IMR-90 (cell line): Measurements from ENCODE around the gene TMTC2. TPM values are rescaled to one million over a fixed set of nuclear protein-coding genes. Genes with fewer than 3 reads are reported as not detected.

ENCODE experiments used
- ATAC-seq: fragments of 200-7000 bp; cut with Tn5 transposase; 2 replicates; pipeline ENCODE4 v1.9.1; 2020; ENCODE audit warnings: low read depth, mild to moderate bottlenecking, moderate library complexity
- BruUV-seq: library from RNA; stranded (reverse); fragments of 400-500 nt; replicated peaks from 2 replicates; lab custom pipeline; 2021; lab: Mats Ljungman, UMichigan
- CTCF ChIA-PET: fragments of 300-600 bp; formaldehyde crosslinking; extraction: SDS; loops from one replicate; lab custom pipeline; 2021; ENCODE audit warnings: antibody characterized with exemption; lab: Yijun Ruan, JAX
- POLR2A ChIA-PET: fragments of 300-600 bp; sonication (Branson Sonifier 250); formaldehyde crosslinking; loops from one replicate; lab custom pipeline; 2022; ENCODE audit warnings: antibody characterized with exemption; ENCODE audit not compliant: unreplicated experiment; lab: Charles Lee
- DNase-seq: peaks from one replicate; pipeline ENCODE4 v3.0.0; 2013
- H2AFZ ChIP-seq: replicated peaks from 2 replicates; pipeline ENCODE3; 2013; ENCODE audit warnings: low read length, mild to moderate bottlenecking; ENCODE audit not compliant: poor library complexity
- H2AK5ac ChIP-seq: 2 replicates; pipeline ENCODE4 v1.6.1; 2013; ENCODE audit warnings: low read depth, low read length, inconsistent platforms
- H2AK9ac ChIP-seq: replicated peaks from 2 replicates; pipeline ENCODE3; 2013; ENCODE audit warnings: mild to moderate bottlenecking, low read depth, low read length, moderate library complexity; ENCODE audit not compliant: poor library complexity
- H2BK120ac ChIP-seq: 2 replicates; pipeline ENCODE4 v1.6.1; 2013; ENCODE audit warnings: low read depth, low read length, inconsistent platforms
- H2BK15ac ChIP-seq: 3 replicates; pipeline ENCODE4 v1.6.1; 2013; ENCODE audit warnings: low read depth, low read length, inconsistent platforms
- H2BK20ac ChIP-seq: 2 replicates; pipeline ENCODE4 v1.6.1; 2013; ENCODE audit warnings: low read depth, mild to moderate bottlenecking, inconsistent platforms, low read length, moderate library complexity
- H2BK5ac ChIP-seq: 2 replicates; pipeline ENCODE4 v1.6.1; 2013; ENCODE audit warnings: mild to moderate bottlenecking, low read depth, low read length, inconsistent platforms; ENCODE audit not compliant: poor library complexity, severe bottlenecking
- H3K14ac ChIP-seq: replicated peaks from 2 replicates; pipeline ENCODE4 v1.6.1; 2013; ENCODE audit warnings: low read depth, low read length, inconsistent platforms
- H3K18ac ChIP-seq: 2 replicates; pipeline ENCODE4 v1.6.1; 2013; ENCODE audit warnings: low read depth, low read length, control low read depth
- H3K23ac ChIP-seq: 2 replicates; pipeline ENCODE4 v1.6.1; 2013; ENCODE audit warnings: low read depth, low read length, inconsistent platforms
- H3K27ac ChIP-seq: 2 replicates; pipeline ENCODE4 v1.5.1; 2013; ENCODE audit warnings: mild to moderate bottlenecking, control low read depth, low read length; ENCODE audit not compliant: insufficient read depth
- H3K27me3 ChIP-seq: 2 replicates; pipeline ENCODE4 v1.6.1; 2013; ENCODE audit warnings: low read length; ENCODE audit not compliant: control insufficient read depth, insufficient read depth
- H3K36me3 ChIP-seq: 2 replicates; pipeline ENCODE4 v1.6.1; 2013; ENCODE audit warnings: low read length, mixed read lengths; ENCODE audit not compliant: control insufficient read depth, insufficient read depth
- H3K4ac ChIP-seq: 2 replicates; pipeline ENCODE4 v1.6.1; 2013; ENCODE audit warnings: low read depth, low read length, inconsistent platforms
- H3K4me1 ChIP-seq: 2 replicates; pipeline ENCODE4 v1.6.1; 2013; ENCODE audit warnings: low read length, mixed read lengths; ENCODE audit not compliant: control insufficient read depth, insufficient read depth
- H3K4me2 ChIP-seq: 2 replicates; pipeline ENCODE4 v1.6.1; 2013; ENCODE audit warnings: low read depth, mild to moderate bottlenecking, control low read depth, low read length, moderate library complexity
- H3K4me3 ChIP-seq: 2 replicates; pipeline ENCODE4 v1.5.1; 2013; ENCODE audit warnings: low read depth, mild to moderate bottlenecking, control low read depth, low read length, moderate library complexity; ENCODE audit not compliant: insufficient read depth
- H3K56ac ChIP-seq: 2 replicates; pipeline ENCODE4 v1.6.1; 2013; ENCODE audit warnings: low read length, inconsistent platforms; ENCODE audit not compliant: insufficient read depth; ENCODE audit errors: extremely low read depth
- H3K79me1 ChIP-seq, 2 experiments: 2 replicates each; pipeline ENCODE4 v1.6.1; 2013; ENCODE audit warnings: low read length in 2 of 2, inconsistent platforms in 1 of 2, low read depth in 1 of 2
- H3K9ac ChIP-seq: 2 replicates; pipeline ENCODE4 v1.6.1; 2013; ENCODE audit warnings: low read depth, low read length, control low read depth
- H3K9me1 ChIP-seq: 2 replicates; pipeline ENCODE4 v1.6.1; 2013; ENCODE audit warnings: low read length, inconsistent platforms; ENCODE audit not compliant: insufficient read depth
- H3K9me3 ChIP-seq: 2 replicates; pipeline ENCODE4 v1.6.1; 2013; ENCODE audit warnings: low read length; ENCODE audit not compliant: control insufficient read depth, insufficient read depth
- H4K20me1 ChIP-seq: 2 replicates; pipeline ENCODE4 v1.6.1; 2013; ENCODE audit warnings: low read length, inconsistent platforms; ENCODE audit not compliant: insufficient read depth
- H4K5ac ChIP-seq: 2 replicates; pipeline ENCODE4 v1.6.1; 2013; ENCODE audit warnings: mild to moderate bottlenecking, low read depth, low read length, control low read depth
- H4K8ac ChIP-seq, 2 experiments: 2 replicates each; pipeline ENCODE4 v1.6.1; 2013; ENCODE audit warnings: low read depth in 2 of 2, low read length in 2 of 2, control low read depth in 1 of 2, inconsistent platforms in 1 of 2
- H4K91ac ChIP-seq: 2 replicates; pipeline ENCODE4 v1.6.1; 2013; ENCODE audit warnings: low read depth, low read length, inconsistent platforms; ENCODE audit not compliant: insufficient read depth
- MAFK ChIP-seq: IDR thresholded peaks from 2 replicates; pipeline ENCODE4 v1.6.1; 2012; ENCODE audit warnings: low read depth, low read length, improper control_type of control experiment
- MAZ ChIP-seq: IDR thresholded peaks from 2 replicates; pipeline ENCODE4 v1.6.1; 2012; ENCODE audit warnings: low read depth, mild to moderate bottlenecking, low read length, improper control_type of control experiment, moderate library complexity, borderline replicate concordance
- NFE2L2 ChIP-seq: fragments of 150-350 bp; IDR thresholded peaks from 2 replicates; pipeline ENCODE4 v1.6.1; 2016; ENCODE audit warnings: low read depth, mild to moderate bottlenecking, low read length
- RFX5 ChIP-seq: IDR thresholded peaks from 2 replicates; pipeline ENCODE4 v1.8.0; 2012; ENCODE audit warnings: low read depth, mild to moderate bottlenecking, low read length, moderate library complexity
- WGBS, 2 experiments: methylation state at CpG; one replicate each; pipeline versions ENCODE4 v1.1.5 to v1.1.7; 2013; ENCODE audit warnings: missing lambda C conversion rate in 2 of 2; ENCODE audit not compliant: insufficient read length in 1 of 2; ENCODE audit errors: extremely low coverage in 2 of 2; 5-methylcytosine and 5-hydroxymethylcytosine counted together
- dilution Hi-C: fragments of 300-500 bp; cut with HindIII; formaldehyde crosslinking; loops from one replicate; pipeline ENCODE4 v1.14.3; 2018; ENCODE audit warnings: low sequenced_read_pairs; ENCODE audit not compliant: unreplicated experiment
- in situ Hi-C: fragments of 300-500 bp; cut with MboI; formaldehyde crosslinking; loops from 3 replicates; pipeline ENCODE4 v1.14.3; 2019; ENCODE audit warnings: low sequenced_read_pairs, inconsistent platforms, mixed read lengths
- intact Hi-C: fragments of 100-400 bp; cut with micrococcal nuclease; formaldehyde crosslinking; loops from 2 replicates; pipeline ENCODE4 v1.10.0; 2022
- polyA plus RNA-seq, 3 experiments: library from polyadenylated mRNA; depleted of rRNA; stranded (reverse); fragments of >200 nt; gene quantifications; 2 replicates each; pipeline ENCODE4 v1.2.3, GENCODE V29; 2012; ENCODE audit warnings: low replicate concordance in 1 of 3
- total RNA-seq: library from RNA; depleted of rRNA; stranded (reverse); fragments of >200 nt; gene quantifications from 2 replicates; pipeline ENCODE4 v1.2.3, GENCODE V29; 2012
- TF ChIP-seq, protein P1 (sequence below): fragments of 150-350 bp; IDR thresholded peaks from 2 replicates; pipeline ENCODE4 v1.6.1; 2016; ENCODE audit warnings: low read depth, mild to moderate bottlenecking, low read length, moderate library complexity, borderline replicate concordance
- TF ChIP-seq, protein P2 (sequence below): fragments of 150-350 bp; IDR thresholded peaks from 2 replicates; pipeline ENCODE4 v1.6.1; 2017; ENCODE audit warnings: mild to moderate bottlenecking, antibody characterized with exemption, low read length, low read depth

TMTC2 gene
- total and polyA plus RNA-seq, 2 of the 4 experiments (the other 2 are of a cell fraction): 0.56 to 1.4 TPM

DNA sequence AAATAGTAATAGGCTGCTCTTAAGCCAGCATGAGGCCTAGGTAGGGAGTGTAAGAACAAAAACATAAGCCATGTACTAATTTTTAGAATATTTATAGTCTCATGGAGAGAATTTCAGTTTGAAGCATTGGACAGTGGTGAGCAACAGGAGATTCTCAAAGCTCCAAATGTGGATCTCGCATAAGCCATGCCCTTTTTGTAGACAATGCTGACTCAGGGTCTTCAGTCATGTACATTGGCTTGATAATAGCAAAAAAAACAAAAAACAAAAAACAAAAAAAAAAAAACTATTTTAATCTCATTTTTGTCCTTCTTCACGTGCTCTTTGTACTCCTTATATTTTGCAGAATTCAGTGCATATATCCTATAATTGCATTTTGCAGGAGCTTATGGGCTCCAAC lies 402.9 kb downstream of the TMTC2 start:
- no peak for TF ChIP-seq MAZ
- no peak for TF ChIP-seq NFE2L2
- TF ChIP-seq, protein P1, sequence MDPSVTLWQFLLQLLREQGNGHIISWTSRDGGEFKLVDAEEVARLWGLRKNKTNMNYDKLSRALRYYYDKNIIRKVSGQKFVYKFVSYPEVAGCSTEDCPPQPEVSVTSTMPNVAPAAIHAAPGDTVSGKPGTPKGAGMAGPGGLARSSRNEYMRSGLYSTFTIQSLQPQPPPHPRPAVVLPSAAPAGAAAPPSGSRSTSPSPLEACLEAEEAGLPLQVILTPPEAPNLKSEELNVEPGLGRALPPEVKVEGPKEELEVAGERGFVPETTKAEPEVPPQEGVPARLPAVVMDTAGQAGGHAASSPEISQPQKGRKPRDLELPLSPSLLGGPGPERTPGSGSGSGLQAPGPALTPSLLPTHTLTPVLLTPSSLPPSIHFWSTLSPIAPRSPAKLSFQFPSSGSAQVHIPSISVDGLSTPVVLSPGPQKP: no peak
- TF ChIP-seq, protein P2, sequence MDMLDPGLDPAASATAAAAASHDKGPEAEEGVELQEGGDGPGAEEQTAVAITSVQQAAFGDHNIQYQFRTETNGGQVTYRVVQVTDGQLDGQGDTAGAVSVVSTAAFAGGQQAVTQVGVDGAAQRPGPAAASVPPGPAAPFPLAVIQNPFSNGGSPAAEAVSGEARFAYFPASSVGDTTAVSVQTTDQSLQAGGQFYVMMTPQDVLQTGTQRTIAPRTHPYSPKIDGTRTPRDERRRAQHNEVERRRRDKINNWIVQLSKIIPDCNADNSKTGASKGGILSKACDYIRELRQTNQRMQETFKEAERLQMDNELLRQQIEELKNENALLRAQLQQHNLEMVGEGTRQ: no peak
- TF ChIP-seq MAFK: 0 out of 2 replicates have a peak, but pooled peaks have one; percentile 29
- no peak for TF ChIP-seq RFX5
- POLR2A ChIA-PET: no interaction called here
- Histone ChIP-seq H3K9ac (no peak overlapping the region), H3K4me3 (no peak overlapping the region), H2BK120ac (no peak overlapping the region), H2BK5ac (no peak overlapping the region), H2AK5ac (no peak overlapping the region), H4K5ac (no peak overlapping the region), H3K9me1 (no peaks in the 10 kb centered on the region), H3K27me3 (no peaks in the 10 kb centered on the region), H2AFZ (no peak overlapping the region), H4K20me1 (no peaks in the 10 kb centered on the region), H3K18ac (no peak overlapping the region), H3K4ac (no peak overlapping the region), H2BK15ac (no peak overlapping the region), H3K79me1 (no peaks in the 10 kb centered on the region), H3K36me3 (no peaks in the 10 kb centered on the region), H3K9me3 (no peaks in the 10 kb centered on the region), H3K14ac (no peak overlapping the region), H3K23ac (no peak overlapping the region), H4K91ac (no peak overlapping the region), H3K27ac (no peak overlapping the region), H3K4me1 (no peaks in the 10 kb centered on the region), H3K56ac (no peak overlapping the region), H2AK9ac (no peak overlapping the region), H2BK20ac (no peak overlapping the region), H4K8ac (no peak overlapping the region), H3K4me2 (no peak overlapping the region)
- no TSS peak for BruUV-seq
- in situ Hi-C loops (no loop called here), dilution Hi-C loops (no loop called here), intact Hi-C loops (no loop called here)
- no peak for ATAC-seq
- no peak for DNase-seq
- WGBS, 2 experiments: 83 to 100% methylated on average over 1 of the region's 2 CpGs
- CTCF ChIA-PET: no interaction called here
